Effector memory CD4-positive, alpha-beta T cell (primary cell): ENCODE data around the gene COL6A2.

ENCODE experiments used
- DNase-seq, 3 donors: peaks; one replicate each; pipeline ENCODE4 v3.0.0-alpha.2; 2020
- H3K27ac ChIP-seq: 2 replicates; pipeline ENCODE4 v1.7.0; 2013; ENCODE audit warnings: mild to moderate bottlenecking, low read length, moderate library complexity; ENCODE audit not compliant: insufficient read depth, poor library complexity, severe bottlenecking
- H3K27me3 ChIP-seq: replicated peaks from 2 replicates; pipeline ENCODE4 v1.7.0; 2013; ENCODE audit warnings: mild to moderate bottlenecking, low read length; ENCODE audit not compliant: insufficient read depth, control insufficient read depth, poor library complexity, severe bottlenecking
- H3K36me3 ChIP-seq: 2 replicates; pipeline ENCODE4 v1.7.0; 2013; ENCODE audit warnings: mild to moderate bottlenecking, low read length, moderate library complexity; ENCODE audit not compliant: control insufficient read depth, insufficient read depth
- H3K4me1 ChIP-seq: 2 replicates; pipeline ENCODE4 v1.7.0; 2013; ENCODE audit warnings: low read length, mild to moderate bottlenecking; ENCODE audit not compliant: control insufficient read depth, insufficient read depth, poor library complexity, severe bottlenecking
- H3K4me3 ChIP-seq: 2 replicates; pipeline ENCODE4 v1.7.0; 2013; ENCODE audit warnings: low read length, low read depth, mild to moderate bottlenecking; ENCODE audit not compliant: insufficient read depth, poor library complexity, severe bottlenecking
- H3K9me3 ChIP-seq: 2 replicates; pipeline ENCODE4 v1.7.0; 2013; ENCODE audit warnings: mild to moderate bottlenecking, low read length, moderate library complexity; ENCODE audit not compliant: control insufficient read depth

COL6A2 gene

GRCh38 chr21:46094401-46095082 is 3.4 kb upstream of the COL6A2 start:
- no peak overlapping the region for H3K4me3 ChIP-seq
- peaks cover 3% of the 10 kb centered on the region for H3K27me3 ChIP-seq
- no peak for DNase-seq
- no peaks in the 10 kb centered on the region for H3K36me3 ChIP-seq
- H3K4me1 ChIP-seq, result peaks cover 7% of the 10 kb centered on the region
- H3K27ac ChIP-seq, result no peak overlapping the region
- no peaks in the 10 kb centered on the region for H3K9me3 ChIP-seq

GRCh38 chr21:46095083-46095719 is 2.7 kb upstream of the COL6A2 start:
- H3K27me3 ChIP-seq, result peaks cover 3% of the 10 kb centered on the region
- DNase-seq, result no peak
- H3K4me1 ChIP-seq, result peaks cover 7% of the 10 kb centered on the region
- H3K4me3 ChIP-seq, result no peak overlapping the region
- H3K36me3 ChIP-seq, result no peaks in the 10 kb centered on the region
- no peaks in the 10 kb centered on the region for H3K9me3 ChIP-seq
- H3K27ac ChIP-seq, result no peak overlapping the region

- no peak overlapping the region for H3K27ac ChIP-seq
- H3K36me3 ChIP-seq, result no peaks in the 10 kb centered on the region
- H3K27me3 ChIP-seq, result peaks cover 3% of the 10 kb centered on the region
- no peak for DNase-seq
- H3K4me3 ChIP-seq, result no peak overlapping the region
- H3K9me3 ChIP-seq, result no peaks in the 10 kb centered on the region
- H3K4me1 ChIP-seq, result peaks cover 7% of the 10 kb centered on the region
Observed at GRCh38 chr21:46095814-46096595, 1.9 kb upstream of the COL6A2 start.

GRCh38 chr21:46096596-46097335 is 1.1 kb upstream of the COL6A2 start:
- peaks cover 7% of the 10 kb centered on the region for H3K4me1 ChIP-seq
- no peaks in the 10 kb centered on the region for H3K9me3 ChIP-seq
- H3K36me3 ChIP-seq, result no peaks in the 10 kb centered on the region
- no peak overlapping the region for H3K4me3 ChIP-seq
- H3K27ac ChIP-seq, result no peak overlapping the region
- DNase-seq, result no peak
- H3K27me3 ChIP-seq, result peaks cover 3% of the 10 kb centered on the region

GRCh38 chr21:46098303-46099141 is 610 bp downstream of the COL6A2 start:
- H3K36me3 ChIP-seq, result no peaks in the 10 kb centered on the region
- H3K27me3 ChIP-seq, result peaks cover 3% of the 10 kb centered on the region
- H3K27ac ChIP-seq, result no peak overlapping the region
- H3K4me3 ChIP-seq, result peak overlapping the region; percentile 50
- no peak for DNase-seq
- no peaks in the 10 kb centered on the region for H3K9me3 ChIP-seq
- peaks cover 7% of the 10 kb centered on the region for H3K4me1 ChIP-seq

- H3K4me3 ChIP-seq, result no peak overlapping the region
- H3K36me3 ChIP-seq, result no peaks in the 10 kb centered on the region
Observed at GRCh38 chr21:46099476-46099875, 1.6 kb downstream of the COL6A2 start.

GRCh38 chr21:46100020-46100419 is 2.1 kb downstream of the COL6A2 start:
- H3K4me3 ChIP-seq, result no peak overlapping the region
- H3K27me3 ChIP-seq, result peaks cover 3% of the 10 kb centered on the region

More at GRCh38 chr21:46099476-46099875, 1.6 kb downstream of the COL6A2 start:
- H3K27me3 ChIP-seq, result peaks cover 3% of the 10 kb centered on the region
- no peak for DNase-seq
- no peak overlapping the region for H3K27ac ChIP-seq
- H3K9me3 ChIP-seq, result no peaks in the 10 kb centered on the region
- H3K4me1 ChIP-seq, result peaks cover 7% of the 10 kb centered on the region

GRCh38 chr21:46100426-46100825 is 2.5 kb downstream of the COL6A2 start:
- no peak overlapping the region for H3K4me3 ChIP-seq
- no peak for DNase-seq
- H3K27ac ChIP-seq, result no peak overlapping the region
- peaks cover 7% of the 10 kb centered on the region for H3K4me1 ChIP-seq
- peaks cover 3% of the 10 kb centered on the region for H3K27me3 ChIP-seq
- H3K36me3 ChIP-seq, result no peaks in the 10 kb centered on the region
- H3K9me3 ChIP-seq, result no peaks in the 10 kb centered on the region

More at GRCh38 chr21:46100020-46100419, 2.1 kb downstream of the COL6A2 start:
- Histone ChIP-seq H3K9me3 (no peaks in the 10 kb centered on the region), H3K27ac (no peak overlapping the region), H3K4me1 (peaks cover 7% of the 10 kb centered on the region), H3K36me3 (no peaks in the 10 kb centered on the region)
- no peak for DNase-seq

GRCh38 chr21:46100906-46101305 is 3.0 kb downstream of the COL6A2 start:
- Histone ChIP-seq H3K27me3 (peaks cover 3% of the 10 kb centered on the region), H3K9me3 (no peaks in the 10 kb centered on the region), H3K27ac (no peak overlapping the region), H3K4me3 (no peak overlapping the region), H3K4me1 (peaks cover 7% of the 10 kb centered on the region), H3K36me3 (no peaks in the 10 kb centered on the region)
- no peak for DNase-seq
